LNCaP clone FGC (cell line): Measurements from ENCODE around the gene RTN4R.
"Not testable (repeated sequence)": the region's sequence is repeated elsewhere in the genome, so short reads cannot be mapped to it uniquely, and the experiment has no call there.

Experiments used
- DNase-seq: peaks from one replicate; pipeline ENCODE4 v3.0.0-alpha.2; 2011; ENCODE audit warnings: low read depth
- H3K4me3 ChIP-seq: 2 replicates; pipeline ENCODE4 v1.5.1; 2011; ENCODE audit warnings: mild to moderate bottlenecking, low read depth, low read length, control low read depth
- TF ChIP-seq, protein P1 (sequence below): IDR thresholded peaks from 2 replicates; pipeline ENCODE4 v1.5.1; 2012; ENCODE audit warnings: mild to moderate bottlenecking; ENCODE audit not compliant: control insufficient read depth, insufficient read depth; ENCODE audit errors: extremely low read depth

RTN4R gene

GRCh38 chr22:20291604-20292063 lies 23.5 kb upstream of the RTN4R start:
- H3K4me3 ChIP-seq = no peak overlapping the region
- TF ChIP-seq, protein P1, sequence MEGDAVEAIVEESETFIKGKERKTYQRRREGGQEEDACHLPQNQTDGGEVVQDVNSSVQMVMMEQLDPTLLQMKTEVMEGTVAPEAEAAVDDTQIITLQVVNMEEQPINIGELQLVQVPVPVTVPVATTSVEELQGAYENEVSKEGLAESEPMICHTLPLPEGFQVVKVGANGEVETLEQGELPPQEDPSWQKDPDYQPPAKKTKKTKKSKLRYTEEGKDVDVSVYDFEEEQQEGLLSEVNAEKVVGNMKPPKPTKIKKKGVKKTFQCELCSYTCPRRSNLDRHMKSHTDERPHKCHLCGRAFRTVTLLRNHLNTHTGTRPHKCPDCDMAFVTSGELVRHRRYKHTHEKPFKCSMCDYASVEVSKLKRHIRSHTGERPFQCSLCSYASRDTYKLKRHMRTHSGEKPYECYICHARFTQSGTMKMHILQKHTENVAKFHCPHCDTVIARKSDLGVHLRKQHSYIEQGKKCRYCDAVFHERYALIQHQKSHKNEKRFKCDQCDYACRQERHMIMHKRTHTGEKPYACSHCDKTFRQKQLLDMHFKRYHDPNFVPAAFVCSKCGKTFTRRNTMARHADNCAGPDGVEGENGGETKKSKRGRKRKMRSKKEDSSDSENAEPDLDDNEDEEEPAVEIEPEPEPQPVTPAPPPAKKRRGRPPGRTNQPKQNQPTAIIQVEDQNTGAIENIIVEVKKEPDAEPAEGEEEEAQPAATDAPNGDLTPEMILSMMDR = no peak
- DNase-seq = no peak

DNA sequence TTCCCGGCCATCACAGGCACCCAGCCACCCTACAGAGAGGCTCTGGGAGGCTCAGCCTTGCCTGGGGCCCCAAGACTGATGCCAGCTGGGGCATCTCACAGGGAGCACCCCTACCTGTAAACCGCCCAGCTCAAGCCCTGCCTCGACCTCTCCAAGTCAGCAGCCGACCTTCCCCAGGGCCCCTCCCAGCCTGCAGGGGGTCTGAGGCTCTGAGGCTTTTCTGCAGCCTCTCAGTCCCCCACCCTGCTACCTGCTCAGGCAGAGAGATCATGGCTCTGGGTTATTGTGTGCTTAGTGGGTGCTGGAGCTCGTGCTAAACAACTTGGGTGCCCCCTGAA lies 23.1 kb upstream of the RTN4R start:
- TF ChIP-seq, protein P1 = no peak
- H3K4me3 ChIP-seq = no peak overlapping the region
- no peak for DNase-seq

DNA sequence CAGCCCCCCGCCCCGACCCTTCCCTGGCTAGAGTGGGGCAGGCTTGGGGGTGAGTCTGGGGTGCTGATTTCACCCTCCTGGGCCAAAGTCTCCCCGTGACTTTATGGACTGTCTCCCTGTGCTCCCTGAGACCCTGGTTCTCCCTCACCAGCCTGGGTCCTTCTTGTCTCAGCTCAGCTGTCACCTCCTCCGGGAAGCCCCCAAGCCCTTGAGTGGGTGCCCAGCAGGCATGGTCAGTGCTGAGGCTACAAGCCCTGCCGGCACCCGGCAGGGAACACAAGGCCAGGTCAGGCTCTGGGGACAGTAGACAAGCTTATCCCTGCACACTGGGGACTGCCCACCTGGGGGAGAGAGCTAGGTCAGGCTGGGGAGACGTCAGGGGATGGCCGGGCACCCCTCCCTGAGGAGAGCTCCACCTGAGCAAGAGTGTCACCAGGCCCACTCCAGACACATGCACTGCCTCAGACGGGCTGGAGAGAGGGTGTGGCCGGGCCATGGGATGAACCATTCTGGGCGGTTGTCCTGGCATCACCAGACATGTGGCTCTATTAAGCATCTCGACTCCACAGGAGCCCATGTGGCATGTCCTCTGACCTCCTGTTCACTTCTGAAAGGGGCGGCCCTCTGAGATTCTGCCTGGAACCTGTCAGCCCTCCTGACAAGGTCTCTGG lies 22.6 kb upstream of the RTN4R start:
- no peak for DNase-seq
- TF ChIP-seq, protein P1 = no peak
- no peak overlapping the region for H3K4me3 ChIP-seq

- no peak for DNase-seq
- H3K4me3 ChIP-seq = no peak overlapping the region
- TF ChIP-seq, protein P1 = no peak
These were observed 21.9 kb upstream of the RTN4R start for GRCh38 chr22:20290045-20290392.

GRCh38 chr22:20289182-20290044 lies 21.3 kb upstream of the RTN4R start:
- DNase-seq, H3K4me3 ChIP-seq: not testable (repeated sequence)

- not testable (repeated sequence) for DNase-seq, H3K4me3 ChIP-seq
These were observed 18.8 kb upstream of the RTN4R start for GRCh38 chr22:20286784-20287423.

DNA sequence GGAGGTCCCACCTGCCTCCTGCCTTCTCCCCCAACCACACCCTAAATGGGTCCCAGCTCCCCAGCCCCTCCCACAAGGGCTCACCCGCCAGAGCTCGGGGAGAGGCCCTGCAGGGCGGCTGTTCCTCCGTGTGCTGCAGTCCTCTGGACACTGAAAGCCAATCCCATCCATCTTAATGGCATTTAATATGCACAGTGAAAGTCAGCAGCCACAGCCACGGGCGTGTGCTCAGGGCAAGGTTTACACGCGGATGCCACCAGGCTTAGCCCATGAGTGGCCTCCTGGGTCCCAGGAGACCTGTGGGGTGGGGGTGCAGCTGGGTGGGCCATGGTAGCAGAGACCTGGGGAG lies 18.2 kb upstream of the RTN4R start:
- not testable (repeated sequence) for DNase-seq, H3K4me3 ChIP-seq

DNA sequence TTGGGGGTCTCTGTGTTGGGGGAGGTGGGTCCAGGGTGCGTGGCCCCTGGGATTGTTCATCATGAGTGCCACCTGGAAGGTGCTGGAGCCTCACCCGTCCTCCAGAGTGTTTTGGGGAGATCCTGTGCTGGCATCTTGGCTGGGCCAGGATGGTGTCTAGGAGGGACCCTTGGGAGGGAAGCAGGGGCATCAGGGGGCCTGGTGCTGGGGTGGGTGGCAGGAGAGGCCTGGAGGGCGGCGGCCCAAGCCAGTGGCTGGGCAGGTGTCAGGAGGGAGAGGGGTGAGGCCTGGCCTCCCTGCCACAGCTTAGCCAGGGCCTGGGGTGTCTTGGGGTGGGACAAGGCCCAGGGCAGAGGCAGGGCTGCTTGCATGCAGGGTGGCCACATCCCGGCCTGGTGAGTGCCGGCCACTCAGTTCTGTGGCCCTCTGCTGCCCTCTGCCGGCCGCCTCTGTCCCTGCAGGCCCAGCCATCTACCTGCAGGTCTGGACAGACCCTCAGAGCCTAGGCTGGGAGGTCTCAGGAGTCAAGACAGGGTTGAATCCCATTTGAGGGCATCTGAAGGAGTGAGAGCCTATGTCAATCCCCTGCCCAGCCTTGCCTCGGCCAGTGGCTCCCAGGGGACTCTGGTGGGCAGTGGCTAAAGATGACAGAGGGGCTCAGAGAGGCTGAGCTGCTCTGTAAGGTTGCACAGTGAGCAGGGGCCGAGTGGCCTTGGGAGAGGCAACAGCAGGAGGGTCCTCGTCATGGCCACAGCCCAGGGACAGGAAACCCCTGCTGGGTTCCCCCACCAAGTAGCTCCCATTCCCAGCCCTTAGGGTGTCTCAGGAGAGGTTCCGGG lies 17.6 kb upstream of the RTN4R start:
- TF ChIP-seq, protein P1 = peak; percentile 91
- H3K4me3 ChIP-seq, DNase-seq: not testable (repeated sequence)
